ENCODE measurements around the gene CD3D. TPM values are rescaled to one million over a fixed set of nuclear protein-coding genes. Genes with fewer than 3 reads are reported as not detected.
"Not testable (repeated sequence)": the region's sequence is repeated elsewhere in the genome, so short reads cannot be mapped to it uniquely, and the experiment has no call there.

The CD3D gene
- total RNA-seq, 1 donor, result 122 TPM

DNA sequence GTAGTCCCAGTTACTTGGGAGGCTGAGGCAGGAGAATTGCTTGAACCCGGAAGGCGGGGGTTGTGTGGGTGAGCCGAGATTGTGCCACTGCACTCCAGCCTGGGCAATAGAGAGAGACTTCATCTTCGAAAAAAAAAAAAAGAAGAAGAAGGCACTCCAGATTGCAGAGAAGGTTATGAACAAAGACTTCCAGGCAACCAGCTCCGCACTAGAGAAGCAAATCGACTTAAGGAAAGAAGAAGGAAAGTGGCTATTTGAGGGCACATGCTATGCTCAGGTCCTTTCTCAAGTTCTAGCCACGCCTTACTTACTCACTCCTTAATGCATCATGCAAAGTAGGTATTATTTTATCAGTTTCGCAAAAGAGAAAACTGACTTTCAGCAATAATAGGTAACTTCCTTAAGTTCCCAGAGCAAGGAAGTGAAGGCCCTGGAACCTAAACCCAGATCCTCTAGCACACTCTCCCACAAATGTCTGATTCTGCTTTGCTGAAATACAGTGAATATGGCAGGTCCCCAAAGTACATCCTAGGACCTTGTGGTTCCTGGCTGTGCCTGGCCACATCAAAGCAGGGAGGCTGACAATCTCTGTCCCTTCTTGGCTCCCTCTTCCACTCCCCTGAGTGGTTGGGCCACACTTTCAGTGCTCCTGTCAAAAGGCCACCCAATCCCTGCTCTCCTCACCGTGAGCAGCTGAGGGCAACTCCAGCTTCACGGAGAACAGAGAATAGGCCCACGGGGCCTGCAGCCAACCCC is 23.7 kb downstream of the CD3D start:
- H3K9me3 ChIP-seq (ENCODE audit: low read depth, low read length), result no peaks in the 10 kb centered on the region
- H3K4me3 ChIP-seq (ENCODE audit: low read length), result no peak overlapping the region
- H3K27me3 ChIP-seq (ENCODE audit: insufficient read depth, low read length), result no peaks in the 10 kb centered on the region
- peaks cover 84% of the 10 kb centered on the region for H3K4me1 ChIP-seq (ENCODE audit: insufficient read depth, low read length)

- H3K27me3 ChIP-seq (ENCODE audit: insufficient read depth, low read length), result no peaks in the 10 kb centered on the region
- no peak overlapping the region for H3K4me3 ChIP-seq (ENCODE audit: low read length)
- H3K9me3 ChIP-seq (ENCODE audit: low read depth, low read length), result no peaks in the 10 kb centered on the region
- H3K4me1 ChIP-seq (ENCODE audit: insufficient read depth, low read length), result peaks cover 90% of the 10 kb centered on the region
Measured at GRCh38 chr11:118318124-118318523, 24.4 kb downstream of the CD3D start.

DNA sequence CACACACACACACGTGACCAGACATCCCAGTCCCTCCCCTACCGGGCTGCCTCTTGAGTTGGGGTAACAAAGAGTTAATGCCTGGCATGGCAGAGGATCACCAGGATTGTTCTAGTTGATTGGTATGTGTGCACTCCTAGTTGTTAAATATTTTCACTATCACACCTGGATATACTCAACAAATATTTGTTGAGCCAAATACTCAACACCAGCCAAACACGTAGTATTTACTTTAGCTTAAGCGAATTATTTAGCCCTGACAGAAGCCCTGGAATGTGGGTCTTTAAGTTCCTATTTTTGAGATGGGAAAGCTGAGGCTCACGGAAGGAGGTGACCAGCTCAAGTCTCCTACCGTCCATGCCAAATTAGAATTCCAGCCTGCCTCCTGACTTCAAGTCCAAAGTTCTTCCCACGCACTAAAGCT is 27.5 kb downstream of the CD3D start:
- Histone ChIP-seq H3K4me1 (ENCODE audit: insufficient read depth, low read length) (peaks cover 75% of the 10 kb centered on the region), H3K4me3 (ENCODE audit: low read length) (no peak overlapping the region), H3K9me3 (ENCODE audit: low read depth, low read length) (no peaks in the 10 kb centered on the region), H3K27me3 (ENCODE audit: insufficient read depth, low read length) (no peaks in the 10 kb centered on the region)

DNA sequence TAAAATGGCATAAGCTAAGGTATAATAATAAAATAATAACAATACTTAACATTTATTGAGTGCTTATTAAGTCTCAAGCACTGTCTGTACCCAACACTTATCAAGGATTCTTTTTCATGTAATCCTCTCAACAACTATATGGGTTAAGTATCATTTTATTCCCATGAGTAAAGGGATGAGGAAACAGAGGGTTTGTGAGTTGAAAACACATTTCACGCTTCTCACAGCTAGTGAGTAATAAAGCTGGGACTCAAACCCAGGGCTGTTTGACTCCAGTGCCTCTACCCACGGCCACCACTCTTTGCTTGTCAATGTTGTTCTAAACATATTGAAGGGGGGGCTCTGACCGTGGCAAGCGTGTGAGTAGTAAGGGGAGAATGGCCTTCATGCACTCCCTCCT is 29.3 kb downstream of the CD3D start:
- no peaks in the 10 kb centered on the region for H3K9me3 ChIP-seq (ENCODE audit: low read depth, low read length)
- no peaks in the 10 kb centered on the region for H3K27me3 ChIP-seq (ENCODE audit: insufficient read depth, low read length)
- H3K4me1 ChIP-seq (ENCODE audit: insufficient read depth, low read length), result peaks cover 58% of the 10 kb centered on the region
- no peak overlapping the region for H3K4me3 ChIP-seq (ENCODE audit: low read length)

DNA sequence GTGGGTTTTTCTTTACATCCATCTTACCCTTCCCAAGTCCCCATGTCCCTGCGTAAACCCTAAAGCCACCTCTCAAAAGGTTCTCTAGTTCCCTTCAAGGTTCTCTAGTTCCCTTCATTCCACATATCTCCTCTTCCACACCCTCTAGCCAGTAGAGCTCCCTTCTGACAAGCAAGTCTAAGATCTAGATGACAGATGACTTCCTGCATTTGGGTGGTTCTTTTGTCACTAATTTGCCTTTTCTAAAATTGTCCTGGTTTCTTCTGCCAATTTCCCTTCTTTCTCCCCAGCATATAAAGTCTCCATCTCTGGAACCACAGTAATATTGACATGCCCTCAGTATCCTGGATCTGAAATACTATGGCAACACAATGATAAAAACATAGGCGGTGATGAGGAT is 30.2 kb downstream of the CD3D start:
- H3K4me1 ChIP-seq (ENCODE audit: insufficient read depth, low read length), result peaks cover 56% of the 10 kb centered on the region
- no peaks in the 10 kb centered on the region for H3K9me3 ChIP-seq (ENCODE audit: low read depth, low read length)
- no peak overlapping the region for H3K4me3 ChIP-seq (ENCODE audit: low read length)
- no peaks in the 10 kb centered on the region for H3K27me3 ChIP-seq (ENCODE audit: insufficient read depth, low read length)

DNA sequence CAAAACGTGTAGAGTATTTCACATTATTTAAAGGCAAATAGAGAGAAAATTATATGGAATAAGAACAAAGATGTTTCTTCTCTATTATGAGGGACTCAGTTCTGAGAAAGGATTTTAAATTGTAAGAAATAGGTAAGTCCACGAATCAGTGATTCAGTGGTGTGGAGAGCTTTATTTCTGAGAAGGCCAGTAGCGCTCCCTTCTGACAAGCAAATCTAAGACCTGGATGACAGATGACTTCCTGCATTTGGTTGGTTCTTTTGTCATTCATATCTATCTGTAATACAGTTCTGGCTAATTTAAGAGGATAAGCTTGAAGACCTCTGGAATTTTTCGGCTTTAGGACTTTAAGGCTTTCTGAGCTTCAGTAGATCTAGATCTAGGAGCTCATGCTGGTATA is 31.0 kb downstream of the CD3D start:
- H3K27me3 ChIP-seq (ENCODE audit: insufficient read depth, low read length), result no peaks in the 10 kb centered on the region
- H3K4me3 ChIP-seq (ENCODE audit: low read length), result no peak overlapping the region
- H3K9me3 ChIP-seq (ENCODE audit: low read depth, low read length), result no peaks in the 10 kb centered on the region
- peaks cover 56% of the 10 kb centered on the region for H3K4me1 ChIP-seq (ENCODE audit: insufficient read depth, low read length)

- H3K4me1 ChIP-seq (ENCODE audit: insufficient read depth, low read length), result peaks cover 55% of the 10 kb centered on the region
- H3K9me3 ChIP-seq (ENCODE audit: low read depth, low read length), result no peaks in the 10 kb centered on the region
- no peak overlapping the region for H3K4me3 ChIP-seq (ENCODE audit: low read length)
- no peaks in the 10 kb centered on the region for H3K27me3 ChIP-seq (ENCODE audit: insufficient read depth, low read length)
Measured at GRCh38 chr11:118310781-118311485, 31.6 kb downstream of the CD3D start.

GRCh38 chr11:118310271-118310670 is 32.2 kb downstream of the CD3D start:
- Histone ChIP-seq H3K4me1 (ENCODE audit: insufficient read depth, low read length) (peaks cover 50% of the 10 kb centered on the region), H3K27me3 (ENCODE audit: insufficient read depth, low read length) (no peaks in the 10 kb centered on the region), H3K9me3 (ENCODE audit: low read depth, low read length) (no peaks in the 10 kb centered on the region), H3K4me3 (ENCODE audit: low read length) (no peak overlapping the region)

DNA sequence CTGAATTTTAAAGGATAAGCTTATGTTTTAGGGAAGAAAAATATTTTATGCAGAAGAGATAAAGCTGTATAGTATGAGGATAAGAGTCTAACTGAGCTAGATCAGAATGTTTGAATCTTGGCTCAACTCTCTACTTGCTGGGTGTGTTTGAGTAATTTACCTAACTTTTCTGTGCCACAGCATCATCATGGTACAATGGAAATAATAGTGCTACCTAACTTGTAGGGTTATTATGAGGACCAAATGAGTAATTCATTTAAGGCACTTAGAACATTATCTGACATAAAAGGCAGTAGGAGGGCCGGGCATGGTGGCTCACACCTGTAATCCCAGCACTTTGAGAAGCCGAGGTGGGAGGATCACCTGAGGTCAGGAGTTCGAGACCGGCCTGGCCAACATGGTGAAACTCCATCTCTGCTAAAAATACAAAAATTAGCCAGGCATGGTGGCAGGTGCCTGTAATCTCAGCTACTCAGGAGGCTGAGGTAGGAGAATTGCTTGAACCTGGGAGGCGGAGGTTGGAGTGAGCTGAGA is 33.4 kb downstream of the CD3D start:
- not testable (repeated sequence) for H3K9me3 ChIP-seq (ENCODE audit: low read depth, low read length); H3K4me3 ChIP-seq (ENCODE audit: low read length); H3K27me3 ChIP-seq (ENCODE audit: insufficient read depth, low read length)
- H3K4me1 ChIP-seq (ENCODE audit: insufficient read depth, low read length), result peaks cover 45% of the 10 kb centered on the region

- peaks cover 44% of the 10 kb centered on the region for H3K4me1 ChIP-seq (ENCODE audit: insufficient read depth, low read length)
- no peaks in the 10 kb centered on the region for H3K27me3 ChIP-seq (ENCODE audit: insufficient read depth, low read length)
- peak overlapping the region; percentile 46 for H3K4me3 ChIP-seq (ENCODE audit: low read length)
- no peaks in the 10 kb centered on the region for H3K9me3 ChIP-seq (ENCODE audit: low read depth, low read length)
Measured at GRCh38 chr11:118306556-118306955, 35.9 kb downstream of the CD3D start.

DNA sequence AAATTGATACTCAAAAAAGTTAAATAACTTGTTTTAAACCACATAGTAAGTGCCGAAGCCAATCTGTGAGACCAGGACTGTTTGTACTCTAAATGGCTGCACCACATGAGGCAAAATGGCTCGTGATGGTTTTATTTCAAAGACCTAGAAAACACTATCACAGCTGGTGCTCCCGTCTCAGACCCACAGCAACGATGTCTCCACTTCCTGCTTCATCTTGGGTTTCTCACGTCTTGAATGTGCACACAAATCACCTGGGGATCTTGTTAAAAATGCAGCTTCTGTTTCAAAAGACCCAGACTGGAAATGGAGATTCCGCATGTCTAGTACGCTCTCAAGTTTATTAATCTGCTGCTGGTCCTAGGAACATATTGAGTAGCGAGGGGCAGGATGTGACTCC is 36.8 kb downstream of the CD3D start:
- Histone ChIP-seq H3K27me3 (ENCODE audit: insufficient read depth, low read length) (no peaks in the 10 kb centered on the region), H3K4me3 (ENCODE audit: low read length) (peak overlapping the region; percentile 46), H3K4me1 (ENCODE audit: insufficient read depth, low read length) (peaks cover 38% of the 10 kb centered on the region), H3K9me3 (ENCODE audit: low read depth, low read length) (no peaks in the 10 kb centered on the region)

DNA sequence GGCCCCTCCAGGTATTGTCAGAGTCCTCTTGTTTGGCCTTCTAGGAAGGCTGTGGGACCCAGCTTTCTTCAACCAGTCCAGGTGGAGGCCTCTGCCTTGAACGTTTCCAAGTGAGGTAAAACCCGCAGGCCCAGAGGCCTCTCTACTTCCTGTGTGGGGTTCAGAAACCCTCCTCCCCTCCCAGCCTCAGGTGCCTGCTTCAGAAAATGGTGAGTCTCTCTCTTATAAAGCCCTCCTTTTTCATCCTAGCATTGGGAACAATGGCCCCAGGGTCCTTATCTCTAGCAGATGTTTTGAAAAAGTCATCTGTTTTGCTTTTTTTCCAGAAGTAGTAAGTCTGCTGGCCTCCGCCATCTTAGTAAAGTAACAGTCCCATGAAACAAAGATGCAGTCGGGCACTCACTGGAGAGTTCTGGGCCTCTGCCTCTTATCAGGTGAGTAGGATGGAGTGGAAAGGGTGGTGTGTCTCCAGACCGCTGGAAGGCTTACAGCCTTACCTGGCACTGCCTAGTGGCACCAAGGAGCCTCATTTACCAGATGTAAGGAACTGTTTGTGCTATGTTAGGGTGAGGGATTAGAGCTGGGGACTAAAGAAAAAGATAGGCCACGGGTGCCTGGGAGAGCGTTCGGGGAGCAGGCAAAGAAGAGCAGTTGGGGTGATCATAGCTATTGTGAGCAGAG is 37.8 kb downstream of the CD3D start, which contains the start of gene CD3E:
CD3E (plus strand) TSS at position 163 of the 681 bp plus-strand sequence; CDS start at position 386, 223 bp downstream.
- Histone ChIP-seq H3K4me3 (ENCODE audit: low read length) (peak within 1 kb of the TSS; percentile 46), H3K4me1 (ENCODE audit: insufficient read depth, low read length) (peaks cover 37% of the 10 kb centered on the region)

DNA sequence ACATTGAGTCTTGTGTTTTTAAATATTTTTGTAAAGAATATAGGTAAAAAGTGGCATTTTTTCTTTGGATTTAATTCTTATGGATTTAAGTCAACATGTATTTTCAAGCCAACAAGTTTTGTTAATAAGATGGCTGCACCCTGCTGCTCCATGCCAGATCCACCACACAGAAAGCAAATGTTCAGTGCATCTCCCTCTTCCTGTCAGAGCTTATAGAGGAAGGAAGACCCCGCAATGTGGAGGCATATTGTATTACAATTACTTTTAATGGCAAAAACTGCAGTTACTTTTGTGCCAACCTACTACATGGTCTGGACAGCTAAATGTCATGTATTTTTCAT is 38.3 kb downstream of the CD3D start:
- no peaks in the 10 kb centered on the region for H3K27me3 ChIP-seq (ENCODE audit: insufficient read depth, low read length)
- H3K4me1 ChIP-seq (ENCODE audit: insufficient read depth, low read length), result peaks cover 37% of the 10 kb centered on the region
- H3K4me3 ChIP-seq (ENCODE audit: low read length), result peak overlapping the region; percentile 46
- H3K9me3 ChIP-seq (ENCODE audit: low read depth, low read length), result no peaks in the 10 kb centered on the region

More for the DNA sequence above, 37.8 kb downstream of the CD3D start, which contains the start of gene CD3E:
- no peaks in the 10 kb centered on the region for H3K9me3 ChIP-seq (ENCODE audit: low read depth, low read length)
- no peaks in the 10 kb centered on the region for H3K27me3 ChIP-seq (ENCODE audit: insufficient read depth, low read length)

DNA sequence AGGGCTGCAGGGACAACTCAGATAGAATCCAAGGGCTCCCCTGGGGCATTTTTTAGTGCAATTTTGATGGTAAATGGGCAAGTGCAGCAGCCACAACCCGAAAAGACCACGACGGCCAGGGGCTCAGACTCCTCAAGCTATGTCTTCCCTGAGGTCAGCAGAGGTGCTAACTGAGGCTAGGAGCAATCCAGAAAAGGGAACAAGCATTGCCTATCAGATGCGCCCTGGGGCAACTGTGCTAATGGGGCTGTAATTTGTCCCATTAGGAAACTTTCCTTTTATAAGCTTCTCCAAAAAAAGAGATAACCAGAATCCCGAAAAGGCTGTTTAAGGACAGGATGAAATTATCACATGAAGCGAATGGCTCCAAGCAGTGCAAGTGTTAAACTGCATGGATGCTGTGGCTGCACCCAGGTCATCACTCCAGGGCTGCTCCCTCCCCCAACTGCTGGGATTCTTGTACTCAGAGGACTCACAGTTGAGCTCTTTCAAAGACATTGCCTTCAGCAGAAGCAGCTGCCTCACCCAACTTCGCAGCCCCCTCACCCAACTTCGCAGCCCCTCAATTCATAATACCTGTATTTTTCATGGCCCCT is 40.8 kb downstream of the CD3D start:
- Histone ChIP-seq H3K4me3 (ENCODE audit: low read length) (no peak overlapping the region), H3K9me3 (ENCODE audit: low read depth, low read length) (no peaks in the 10 kb centered on the region), H3K27me3 (ENCODE audit: insufficient read depth, low read length) (no peaks in the 10 kb centered on the region), H3K4me1 (ENCODE audit: insufficient read depth, low read length) (peaks cover 23% of the 10 kb centered on the region)
